Liver (tissue), 3 donors: ENCODE data around the gene CADPS.

Source experiments
- CTCF ChIP-seq: fragments of 150-350 bp; IDR thresholded peaks from 2 replicates; pipeline ENCODE4 v1.5.1; 2017; ENCODE audit warnings: improper control_type of control experiment, low read depth, low read length; ENCODE audit not compliant: missing input control
- FOXA1 ChIP-seq: IDR thresholded peaks from 2 replicates; pipeline ENCODE4 v1.6.1; 2016; ENCODE audit warnings: antibody characterized with exemption
- GABPA ChIP-seq, 2 donors: IDR thresholded peaks in 1 of 2; conservative IDR thresholded peaks in 1 of 2; 2 replicates each; pipeline ENCODE4 v1.6.1; 2016; ENCODE audit warnings: antibody characterized with exemption in 2 of 2, mild to moderate bottlenecking in 1 of 2, moderate library complexity in 1 of 2
- MAX ChIP-seq: IDR thresholded peaks from 2 replicates; pipeline ENCODE4 v1.6.1; 2016; ENCODE audit warnings: antibody characterized with exemption
- RAD21 ChIP-seq, 2 donors: IDR thresholded peaks; 2 replicates each; pipeline ENCODE4 v1.6.1; 2016; ENCODE audit warnings: antibody characterized with exemption in 2 of 2, mild to moderate bottlenecking in 2 of 2
- REST ChIP-seq: IDR thresholded peaks from 2 replicates; pipeline ENCODE4 v1.6.1; 2016; ENCODE audit warnings: antibody characterized with exemption, mild to moderate bottlenecking
- RXRA ChIP-seq, 2 donors: IDR thresholded peaks; 2 replicates each; pipeline ENCODE4 v1.6.1; 2017 to 2018; ENCODE audit warnings: antibody characterized with exemption in 2 of 2, mild to moderate bottlenecking in 1 of 2
- SP1 ChIP-seq: IDR thresholded peaks from 2 replicates; pipeline ENCODE4 v1.6.1; 2018; ENCODE audit warnings: antibody characterized with exemption, mild to moderate bottlenecking
- TAF1 ChIP-seq: conservative IDR thresholded peaks from 2 replicates; pipeline ENCODE4 v1.6.1; 2016; ENCODE audit warnings: antibody characterized with exemption, mild to moderate bottlenecking
- YY1 ChIP-seq: IDR thresholded peaks from 2 replicates; pipeline ENCODE4 v1.6.1; 2016; ENCODE audit warnings: antibody characterized with exemption, mild to moderate bottlenecking
- TF ChIP-seq, protein P1 (sequence below): IDR thresholded peaks from 2 replicates; pipeline ENCODE4 v1.6.1; 2016; ENCODE audit warnings: antibody characterized with exemption
- donor health status: healthy.
- donor health status: healthy.

- TF ChIP-seq GABPA (IDR thresholded peaks at IDR 0.05 in 1 of 2, conservative IDR thresholded peaks at IDR 0.05 in 1 of 2): no peak
- no peak for TF ChIP-seq SP1
- TF ChIP-seq RAD21 (IDR thresholded peaks at IDR 0.05): no peak
- TF ChIP-seq REST: no peak
- TF ChIP-seq CTCF: no peak
- no peak for TF ChIP-seq YY1
- no peak for TF ChIP-seq FOXA1
- TF ChIP-seq MAX: no peak
- TF ChIP-seq, protein P1, sequence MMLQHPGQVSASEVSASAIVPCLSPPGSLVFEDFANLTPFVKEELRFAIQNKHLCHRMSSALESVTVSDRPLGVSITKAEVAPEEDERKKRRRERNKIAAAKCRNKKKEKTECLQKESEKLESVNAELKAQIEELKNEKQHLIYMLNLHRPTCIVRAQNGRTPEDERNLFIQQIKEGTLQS: no peak
- no peak for TF ChIP-seq RXRA (IDR thresholded peaks at IDR 0.05)
- TF ChIP-seq TAF1: no peak
These were observed 206.1 kb downstream of the CADPS start for GRCh38 chr3:62669161-62669560.
